GM18519 (cell line): ENCODE data around the gene SH3BP4.
"Not testable (repeated sequence)": the region's sequence is repeated elsewhere in the genome, so short reads cannot be mapped to it uniquely, and the experiment has no call there.

ENCODE experiments used
- ATAC-seq: cut with Tn5 transposase; IDR thresholded peaks from one replicate; pipeline ENCODE4 v1.9.1; 2021; ENCODE audit warnings: mild to moderate bottlenecking, moderate library complexity; ENCODE audit not compliant: unreplicated experiment, low FRiP score

The SH3BP4 gene

DNA sequence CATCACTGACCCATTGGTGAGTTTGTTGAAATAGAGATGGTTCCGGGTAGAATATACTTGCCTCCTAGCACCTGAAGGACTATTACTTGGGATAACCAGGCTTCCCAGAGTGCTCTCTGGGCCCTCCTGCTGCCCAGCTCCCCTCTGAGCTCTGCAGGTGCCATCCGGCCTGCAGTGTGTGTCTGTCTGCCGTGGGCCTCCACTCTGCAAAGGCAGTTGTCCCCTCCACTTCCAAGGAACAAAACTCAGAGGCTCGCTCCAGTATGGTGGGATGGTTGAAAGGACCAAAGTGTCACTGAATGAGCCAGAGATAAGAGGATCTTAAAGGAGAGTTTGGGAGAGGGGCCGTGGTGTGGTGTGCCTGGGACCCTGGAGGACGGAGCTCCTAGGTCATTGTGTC lies 57.3 kb downstream of the SH3BP4 start:
- no peak for ATAC-seq

DNA sequence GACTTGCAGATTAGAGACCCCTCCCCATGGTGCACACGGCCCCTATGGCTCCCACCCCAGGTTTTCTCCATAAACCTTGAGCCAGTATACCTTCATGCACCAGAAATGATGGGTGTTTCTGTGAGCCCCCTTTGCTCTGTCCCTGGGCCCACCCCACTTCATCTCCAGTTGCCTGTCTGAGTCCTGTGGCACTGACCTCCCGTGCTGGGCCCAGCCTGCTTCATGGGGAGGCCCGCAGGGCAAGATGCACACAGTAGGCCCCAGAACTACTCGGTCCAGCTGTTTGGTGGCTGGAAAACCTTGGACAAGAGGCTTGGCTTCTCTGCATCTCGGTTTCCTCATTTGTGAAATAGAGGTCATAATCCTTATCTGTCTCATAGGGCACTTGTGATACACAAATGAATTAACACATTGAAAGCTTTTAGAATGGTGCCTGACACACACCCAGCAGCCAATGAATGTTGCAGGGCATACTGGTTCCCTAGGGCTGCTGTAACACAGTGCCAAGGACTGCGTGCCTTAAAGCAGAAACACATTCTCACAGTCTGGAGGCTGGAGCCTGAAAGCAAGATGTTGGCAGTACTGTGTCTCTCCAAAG lies 58.4 kb downstream of the SH3BP4 start:
- ATAC-seq, result no peak

DNA sequence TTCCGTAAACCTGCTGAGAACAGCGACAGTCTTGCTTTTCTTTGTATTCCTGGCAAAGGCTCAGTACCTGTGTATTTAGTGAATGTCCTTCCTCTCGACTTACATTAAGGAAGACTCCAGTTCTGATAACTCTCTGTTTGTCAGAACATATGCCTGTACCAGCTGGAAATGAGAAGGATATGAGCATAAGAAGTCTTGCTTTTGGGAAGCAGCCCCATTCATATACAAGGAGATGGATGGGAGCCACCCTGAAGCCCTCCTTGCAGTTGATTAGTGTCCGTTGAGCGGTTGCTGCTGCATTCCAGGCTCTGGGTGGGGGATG lies 59.8 kb downstream of the SH3BP4 start:
- no peak for ATAC-seq

DNA sequence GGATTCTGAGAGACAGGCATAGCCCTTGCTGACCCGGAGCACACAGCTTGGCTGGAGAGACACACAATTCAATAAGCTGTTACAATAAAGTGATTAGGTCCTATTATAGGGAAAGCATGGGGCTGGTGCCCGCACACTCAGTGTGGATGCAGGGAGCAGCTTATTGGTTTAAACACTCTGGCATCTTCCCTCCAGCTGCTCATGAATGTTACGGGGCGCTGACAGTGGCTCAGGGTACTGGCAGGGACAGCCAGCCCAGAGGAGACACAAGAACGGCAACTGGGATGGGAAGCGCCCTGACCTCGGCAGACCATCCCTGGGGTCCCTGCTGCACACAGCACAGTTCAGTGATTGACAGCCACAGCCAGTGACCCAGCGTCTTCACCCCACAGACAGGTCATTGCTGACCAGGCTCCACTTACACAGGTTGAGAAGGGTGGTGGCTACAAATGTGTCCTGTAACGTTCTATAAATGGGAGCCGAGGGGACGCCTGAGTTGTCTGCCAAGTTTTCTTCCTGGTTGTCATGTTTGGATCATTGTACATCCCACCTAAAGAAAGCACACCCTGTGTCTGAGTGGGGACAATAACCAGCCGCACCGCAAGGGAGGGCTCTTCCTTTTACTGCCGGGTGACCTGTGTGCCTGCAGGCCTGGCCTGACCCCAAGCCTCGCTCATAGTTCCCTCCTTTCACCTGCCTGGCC lies 60.3 kb downstream of the SH3BP4 start:
- ATAC-seq, result no peak

DNA sequence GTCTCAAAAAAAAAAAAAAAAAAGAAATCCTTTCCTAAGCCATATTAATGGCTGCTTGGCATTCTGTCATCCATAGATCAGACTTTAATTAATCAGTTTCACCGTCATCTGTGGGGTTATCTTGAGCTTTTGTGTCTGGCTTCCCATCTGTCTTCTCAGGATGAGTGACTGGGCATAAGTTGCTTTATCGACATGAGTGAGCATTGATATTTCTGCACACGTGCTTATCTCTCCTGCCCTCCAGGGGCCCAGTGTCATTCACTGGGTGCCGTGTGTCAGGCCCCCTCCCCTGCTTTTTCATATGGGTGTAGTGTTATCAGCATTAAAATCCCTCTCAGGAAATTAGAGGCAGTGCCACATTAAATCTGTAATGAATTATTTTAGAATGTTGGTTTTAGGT lies 65.6 kb downstream of the SH3BP4 start:
- ATAC-seq, result no peak

DNA sequence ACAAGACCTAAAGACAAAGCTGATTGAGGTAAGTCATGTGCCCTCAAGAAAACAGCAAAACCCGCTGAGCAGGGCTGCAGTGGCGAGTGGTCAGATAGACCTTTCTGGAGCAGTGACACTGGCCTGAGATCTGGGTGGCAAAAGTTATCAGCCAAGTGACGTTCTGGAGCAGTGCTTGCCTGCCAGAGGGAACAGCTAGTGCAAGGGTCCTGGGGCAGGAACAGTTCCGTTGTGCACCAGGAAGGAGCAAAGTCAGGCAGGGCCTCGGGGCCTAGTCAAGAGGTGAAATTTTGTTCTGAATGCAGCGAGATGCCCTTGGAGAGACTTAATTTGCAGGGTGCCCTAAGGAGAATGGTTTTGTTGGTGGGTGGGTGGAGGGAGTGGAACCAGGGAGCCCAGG lies 67.0 kb downstream of the SH3BP4 start:
- ATAC-seq, result no peak

DNA sequence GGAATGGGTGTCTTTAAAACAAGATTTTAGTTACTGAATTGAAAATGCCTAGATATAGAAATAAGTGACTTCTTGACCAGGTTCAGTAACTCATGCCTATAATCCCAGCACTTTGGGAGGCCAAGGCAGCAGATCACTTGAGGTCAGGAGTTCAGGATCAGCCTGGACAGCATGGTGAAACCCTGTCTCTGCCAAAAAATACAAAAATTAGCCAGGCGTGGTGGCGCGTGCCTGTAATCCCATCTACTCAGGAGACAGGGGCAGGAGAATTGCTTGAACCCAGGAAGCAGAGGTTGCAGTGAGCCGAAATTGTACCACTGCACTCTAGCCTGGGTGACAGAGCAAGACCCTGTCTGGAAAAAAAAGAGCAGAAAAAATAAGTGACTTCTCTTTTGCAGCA lies 68.3 kb downstream of the SH3BP4 start:
- ATAC-seq, result not testable (repeated sequence)

DNA sequence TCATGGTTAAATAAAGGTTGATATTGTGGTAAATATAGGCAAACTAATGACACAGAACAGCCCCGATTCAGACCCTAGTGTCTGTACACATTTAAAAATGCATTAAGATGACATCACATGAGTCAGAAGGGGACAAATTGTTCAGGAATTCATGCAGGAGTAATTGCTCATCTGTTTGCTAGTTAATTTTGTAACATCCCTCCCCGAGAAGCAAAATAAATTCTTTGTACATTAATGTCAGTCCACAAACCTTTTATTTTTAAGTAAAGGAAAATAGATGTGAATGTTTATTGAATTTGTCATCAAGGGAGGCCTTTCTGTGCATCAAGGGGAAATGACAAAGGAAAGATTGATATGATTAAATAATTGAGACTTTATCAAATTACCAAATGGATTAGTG lies 69.9 kb downstream of the SH3BP4 start:
- ATAC-seq, result no peak

DNA sequence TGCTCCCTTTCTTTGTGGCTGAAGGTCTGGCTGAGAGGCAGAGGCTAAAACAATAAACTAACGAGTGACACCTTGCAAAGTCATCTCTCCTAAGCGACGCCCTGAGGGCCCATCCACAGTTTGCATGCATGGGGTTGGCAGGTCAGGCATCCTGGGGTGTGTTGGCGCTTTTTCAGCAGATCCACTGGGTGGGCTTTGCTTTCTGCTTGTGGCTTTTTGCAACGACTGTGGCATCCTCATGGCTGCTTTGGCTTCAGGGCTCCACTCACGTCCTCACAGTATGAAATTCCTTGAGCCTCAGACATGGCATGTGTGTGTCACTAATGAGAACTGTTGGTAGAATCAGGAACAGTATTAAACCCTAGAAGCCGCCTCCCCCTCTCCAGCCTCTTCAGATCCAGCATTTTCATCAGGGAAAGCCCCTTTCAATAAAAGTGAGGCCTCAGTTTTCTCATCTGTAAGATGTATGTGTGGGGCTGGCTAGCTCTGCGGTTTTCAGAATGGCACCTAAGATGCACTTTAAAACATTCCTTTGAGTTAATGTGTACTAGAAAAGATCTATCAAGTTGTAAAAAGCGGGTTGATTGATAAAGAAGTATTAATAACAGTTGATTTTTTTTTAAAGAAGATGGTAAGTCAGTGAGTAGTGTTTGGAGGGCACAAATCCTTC lies 72.5 kb downstream of the SH3BP4 start:
- no peak for ATAC-seq

DNA sequence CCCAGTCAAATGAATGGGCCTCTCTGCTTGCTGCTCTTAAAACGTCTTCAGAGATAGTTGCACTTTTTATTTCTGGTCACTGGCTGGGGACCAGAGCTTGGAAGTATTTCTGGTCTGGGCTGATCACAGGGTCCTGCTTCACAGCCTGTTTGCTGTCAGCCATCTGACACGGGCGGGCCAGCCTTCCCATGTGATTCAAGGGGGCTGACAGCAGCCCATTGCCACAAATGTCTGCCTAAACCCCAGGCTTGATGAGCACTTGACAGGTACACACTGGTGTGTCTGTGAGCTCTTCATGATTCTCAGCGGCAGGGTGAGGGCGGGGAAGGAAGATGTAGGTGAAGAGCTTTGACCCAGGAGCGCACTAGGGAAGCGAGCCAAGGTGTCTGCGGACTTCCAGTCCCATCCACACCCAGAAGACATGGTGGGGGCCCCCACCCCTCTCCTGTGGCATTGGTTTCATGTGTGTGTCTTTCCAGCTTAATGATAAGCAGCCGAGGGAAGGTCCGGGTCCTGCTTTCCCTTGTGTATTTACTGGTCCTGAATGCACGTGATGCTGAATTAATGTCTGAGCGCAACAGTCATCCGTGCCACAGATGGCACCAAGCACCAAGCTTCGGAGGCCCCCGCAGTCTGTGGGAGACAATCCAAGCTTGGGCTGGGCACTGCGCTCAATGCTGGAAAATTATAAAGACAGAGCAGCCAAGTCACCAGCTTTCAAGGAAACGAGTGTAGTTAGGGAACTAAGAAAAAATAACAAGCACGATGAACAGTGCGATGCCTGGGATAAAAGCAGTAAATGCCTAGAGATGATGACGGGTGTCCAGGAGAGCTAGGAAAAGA lies 73.3 kb downstream of the SH3BP4 start:
- no peak for ATAC-seq

DNA sequence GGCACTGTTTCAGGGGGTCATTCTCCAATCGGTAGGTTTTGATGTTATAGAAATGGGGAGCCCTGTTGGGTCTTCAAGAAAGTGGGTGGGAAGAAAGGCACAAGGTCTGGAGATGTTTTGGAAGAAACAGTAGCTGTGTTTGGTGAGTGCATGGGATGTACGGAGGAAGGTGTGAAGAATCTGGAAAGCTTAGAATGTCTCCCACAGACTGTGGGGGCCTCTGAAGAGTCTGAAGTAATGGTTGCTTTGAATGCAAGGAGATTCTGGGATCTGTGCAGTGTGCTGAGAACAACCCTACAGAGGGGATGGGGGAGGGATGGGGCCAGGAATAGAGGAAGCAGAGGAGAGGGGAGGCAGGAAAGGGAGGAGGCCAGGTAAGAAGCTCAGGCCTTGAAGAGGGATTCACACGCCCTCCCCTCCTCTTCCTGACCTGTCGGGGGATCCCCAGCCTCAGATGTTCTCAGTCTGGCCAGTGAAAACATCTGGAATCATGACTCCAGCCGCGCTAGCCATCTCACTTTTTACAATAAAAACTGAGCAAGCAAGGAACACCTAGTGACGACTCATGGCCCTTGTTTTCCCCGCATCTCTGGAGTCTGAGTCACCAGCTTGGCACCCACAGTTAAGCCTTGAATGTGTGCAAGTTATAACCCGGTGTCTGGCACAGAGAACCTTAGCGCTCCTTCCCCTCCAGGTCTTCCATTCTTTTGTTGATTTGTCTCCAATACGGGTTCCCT lies 74.2 kb downstream of the SH3BP4 start:
- ATAC-seq, result no peak

DNA sequence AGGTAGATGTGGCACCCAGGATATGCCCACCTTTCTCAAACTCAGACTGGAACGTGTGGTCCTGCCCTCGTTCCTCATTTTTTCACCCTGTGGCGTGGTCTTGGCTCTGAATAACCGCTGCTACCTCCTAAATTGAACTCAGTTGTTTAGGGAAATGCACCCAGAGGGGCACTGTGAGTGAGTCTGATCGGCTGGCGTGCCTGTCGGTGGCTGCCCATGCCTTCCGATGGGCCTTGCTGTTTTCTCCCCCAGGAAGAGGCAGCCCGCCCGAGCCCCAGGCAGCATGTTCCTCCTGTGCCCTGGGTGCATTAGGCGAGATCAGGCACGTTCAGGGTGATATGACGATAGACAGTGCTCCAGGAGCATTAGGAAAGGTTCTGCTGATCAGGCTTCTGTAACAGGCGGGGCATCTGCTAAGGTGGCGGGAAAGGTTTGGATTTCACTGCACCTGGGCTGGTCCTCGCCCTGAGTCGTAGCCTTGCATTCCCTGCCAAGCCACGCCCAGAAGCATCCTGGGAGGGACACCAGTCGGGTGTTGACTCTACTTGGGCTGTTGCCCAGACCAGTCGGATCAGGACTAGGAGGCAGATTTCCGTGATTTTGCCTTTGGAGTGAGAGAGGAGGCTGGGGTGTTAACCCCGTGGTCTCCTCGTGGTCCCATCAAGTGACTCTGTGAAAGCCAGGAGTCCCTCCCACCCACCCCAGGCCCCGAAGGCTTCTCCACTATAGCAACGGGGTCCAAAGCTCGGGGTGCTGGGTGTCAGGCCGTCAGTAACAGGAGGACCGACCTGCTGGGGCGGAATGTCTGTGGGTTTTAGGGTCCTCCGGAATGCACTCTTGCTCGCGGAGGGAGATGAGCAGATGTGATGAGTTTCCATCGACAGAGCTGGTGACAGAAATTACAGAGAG lies 75.1 kb downstream of the SH3BP4 start:
- no peak for ATAC-seq

DNA sequence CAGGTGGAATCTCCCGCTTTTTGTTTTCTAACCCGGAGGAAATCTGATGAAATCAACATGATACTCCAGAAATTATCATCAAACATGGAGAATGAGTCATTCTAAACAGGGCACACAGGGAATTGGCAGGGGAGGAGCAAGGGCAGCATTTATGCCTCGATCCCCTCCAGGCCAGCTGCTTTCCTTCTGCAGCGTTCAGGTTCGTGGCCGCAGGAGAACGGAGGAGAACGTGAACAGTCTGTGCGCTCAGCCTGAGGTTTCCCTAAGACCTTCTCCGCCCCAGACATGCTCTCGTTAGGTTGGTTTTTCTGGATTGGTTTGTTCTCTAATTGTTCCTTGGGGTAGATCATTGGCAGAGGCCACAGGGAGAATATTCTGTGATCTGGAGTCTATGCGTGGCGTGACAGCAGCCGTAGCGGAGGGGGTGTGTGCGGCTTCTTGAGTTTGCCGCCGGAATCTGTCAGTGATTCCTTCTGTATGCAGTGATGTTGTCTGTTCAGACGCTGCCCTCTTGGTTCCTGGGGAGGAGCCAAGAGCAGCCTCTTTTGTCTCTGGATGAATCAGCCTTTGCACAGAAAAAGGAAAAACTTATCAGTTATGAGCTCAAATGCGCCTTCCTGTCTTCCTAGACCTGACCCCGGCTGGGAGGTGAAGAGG lies 75.9 kb downstream of the SH3BP4 start:
- no peak for ATAC-seq

DNA sequence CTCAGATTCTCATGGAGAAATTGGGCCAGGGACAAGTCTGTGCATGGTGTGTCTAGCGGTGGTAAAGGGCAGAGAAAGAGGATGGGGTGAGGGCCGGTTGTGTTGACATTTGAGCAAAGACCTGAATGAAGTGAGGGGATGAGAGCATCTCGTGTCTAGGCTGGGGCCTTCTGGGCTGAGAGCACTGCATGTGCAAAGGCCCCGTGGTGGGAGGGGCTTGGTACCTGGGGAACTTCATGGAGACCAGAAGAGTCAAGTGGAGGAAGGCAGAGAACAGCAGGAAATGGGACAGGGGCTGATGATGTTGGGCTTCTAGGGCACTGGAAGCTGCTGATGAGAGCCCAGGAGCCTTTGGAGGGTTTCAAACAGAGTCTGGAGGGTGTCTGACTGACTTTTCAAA lies 76.8 kb downstream of the SH3BP4 start:
- no peak for ATAC-seq

DNA sequence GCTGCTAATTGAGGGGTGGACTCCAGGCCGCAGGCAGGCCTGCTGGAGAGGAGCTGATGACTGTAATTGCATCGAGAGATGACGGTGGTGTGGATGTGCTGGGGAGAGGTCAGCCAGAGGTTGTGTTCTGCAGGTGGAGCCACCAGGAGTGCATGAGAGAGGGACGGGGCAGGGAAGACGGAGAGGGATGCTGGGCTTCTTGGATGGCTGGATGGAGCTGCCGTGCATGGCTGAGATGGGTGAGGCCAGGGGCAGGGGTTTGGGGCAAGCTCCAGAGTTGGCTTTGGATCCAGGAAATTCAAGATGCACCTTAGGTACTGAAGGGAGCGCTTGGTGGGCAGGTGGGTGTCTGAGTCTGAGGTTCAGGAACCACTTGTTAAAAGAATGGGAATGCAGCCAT lies 77.2 kb downstream of the SH3BP4 start:
- ATAC-seq, result no peak

DNA sequence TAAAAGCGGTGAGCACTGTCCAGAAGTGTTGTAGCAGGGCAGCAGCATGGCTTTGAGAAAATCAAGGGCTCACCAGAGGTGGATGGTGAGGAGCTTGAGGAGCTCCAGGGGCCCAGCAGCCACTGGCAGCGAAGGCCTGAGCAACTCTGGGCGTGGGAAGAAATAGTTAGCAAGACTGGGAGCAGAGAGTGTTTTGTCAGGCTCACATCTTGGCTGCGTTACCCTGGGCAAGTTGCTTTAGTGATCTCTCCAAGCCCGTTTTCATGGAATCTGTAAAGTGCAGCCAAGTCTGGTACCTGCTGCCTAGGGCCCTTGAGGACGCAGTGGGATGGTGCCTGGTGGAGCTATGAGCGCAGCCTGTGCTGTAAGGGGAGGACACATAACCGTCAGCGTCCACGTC lies 78.3 kb downstream of the SH3BP4 start:
- ATAC-seq, result no peak

DNA sequence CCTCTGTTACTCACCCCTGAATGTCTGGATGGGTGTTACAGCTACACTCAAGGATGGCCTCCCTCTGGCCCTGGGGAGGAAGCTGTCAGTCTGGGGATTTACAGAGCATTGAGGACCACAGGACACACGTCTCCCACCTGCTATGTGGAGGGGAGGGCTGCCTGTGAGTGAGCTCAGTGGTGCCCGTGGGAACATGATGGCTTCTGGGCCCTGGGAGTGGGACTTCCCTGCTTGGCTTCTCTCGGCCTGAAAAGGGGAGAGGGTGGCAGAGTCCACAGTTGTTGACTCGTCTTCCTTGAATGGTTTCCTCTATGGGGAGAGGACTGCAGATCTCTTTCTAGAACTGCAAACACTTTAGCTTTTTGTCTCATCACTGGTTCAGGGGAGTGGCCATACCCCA lies 79.1 kb downstream of the SH3BP4 start:
- no peak for ATAC-seq

DNA sequence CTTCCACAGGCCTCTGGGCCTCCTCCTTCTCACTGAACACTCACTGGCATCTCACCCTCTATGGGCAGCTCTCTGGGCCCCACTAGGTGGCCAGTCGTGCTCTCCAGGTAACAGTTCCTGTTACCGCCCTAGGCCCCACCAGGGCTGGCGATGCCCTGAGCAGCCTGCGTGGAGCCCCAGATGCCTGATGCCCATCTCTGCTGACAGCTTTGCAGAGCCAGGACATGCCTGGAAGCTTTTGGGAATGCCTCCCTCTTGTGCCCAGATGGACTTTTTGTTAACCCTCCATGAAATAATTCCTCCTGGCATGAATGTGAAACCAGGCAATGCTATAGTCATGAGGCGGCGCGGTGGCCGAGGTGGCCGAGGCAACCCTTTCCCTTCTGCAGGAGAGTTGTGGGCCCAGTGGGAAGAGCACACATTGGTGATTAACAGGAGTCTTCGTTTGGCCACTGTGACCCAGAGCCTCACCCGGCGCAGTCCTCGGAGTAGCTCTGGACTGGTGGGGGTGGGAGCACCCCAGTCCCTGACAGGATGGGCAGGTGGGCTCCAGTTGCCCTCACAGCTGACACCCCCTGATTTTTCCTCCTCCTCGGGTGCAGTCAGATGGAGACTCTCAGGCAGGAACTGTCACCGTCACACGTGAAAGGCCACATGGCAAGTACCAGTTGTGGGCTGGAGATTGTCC lies 80.0 kb downstream of the SH3BP4 start:
- ATAC-seq, result no peak

DNA sequence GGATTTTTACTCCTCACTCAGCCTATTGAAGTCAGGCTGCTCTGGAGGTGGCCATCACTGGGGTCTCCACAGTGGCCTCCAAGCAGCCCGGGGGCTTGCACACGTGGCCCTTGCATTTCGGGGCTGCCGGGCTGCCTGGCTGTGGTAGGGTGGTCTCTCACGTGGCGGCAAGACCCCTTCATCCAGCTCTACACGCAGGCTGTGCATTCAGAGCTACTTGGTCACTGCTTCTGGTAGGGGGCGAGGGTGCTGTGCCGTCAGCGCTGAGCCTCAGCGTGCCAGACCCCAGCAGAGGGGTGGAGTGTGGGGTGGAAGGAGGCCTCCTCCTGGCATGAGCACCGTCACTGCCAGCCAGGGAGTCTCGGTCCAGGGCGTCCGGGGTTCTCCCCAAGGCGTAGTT lies 80.6 kb downstream of the SH3BP4 start:
- ATAC-seq, result no peak
